H1 (cell line): ENCODE results near the gene RBBP9.

ENCODE experiments used
- BRCA1 ChIP-seq: IDR thresholded peaks from 2 replicates; pipeline ENCODE4 v1.6.1; 2012; ENCODE audit warnings: low read depth, low read length, improper control_type of control experiment
- EP300 ChIP-seq, 2 experiments: IDR thresholded peaks; 1 replicate in 1 of 2; 2 replicates in 1 of 2; pipeline ENCODE4 v1.6.1; 2011 to 2012; ENCODE audit warnings: low read depth in 2 of 2, low read length in 2 of 2, mild to moderate bottlenecking in 2 of 2, borderline replicate concordance in 1 of 2, inconsistent platforms in 1 of 2, moderate library complexity in 1 of 2
- EZH2 ChIP-seq: fragments of 200-600 bp; sonication (generic); IDR thresholded peaks from 2 replicates; pipeline ENCODE4 v1.7.1; 2012; ENCODE audit warnings: low read depth, mild to moderate bottlenecking, moderate library complexity, low read length, inconsistent platforms; ENCODE audit not compliant: severe bottlenecking
- HDAC2 ChIP-seq, 2 experiments: fragments of 300-600 bp in 1 of 2; sonication (generic) in 1 of 2; IDR thresholded peaks; 2 replicates each; pipeline ENCODE4 v1.6.1; 2011 to 2012; ENCODE audit warnings: low read depth in 2 of 2, low read length in 2 of 2, mild to moderate bottlenecking in 2 of 2, moderate library complexity in 2 of 2, borderline replicate concordance in 1 of 2, inconsistent platforms in 1 of 2
- HDAC6 ChIP-seq: IDR thresholded peaks from one replicate; pipeline ENCODE4 v1.7.1; 2012; ENCODE audit warnings: low read depth, mild to moderate bottlenecking, inconsistent platforms, low read length, moderate library complexity
- POLR2A ChIP-seq, 2 experiments: IDR thresholded peaks; 1 replicate in 1 of 2; 2 replicates in 1 of 2; pipeline ENCODE4 v1.6.1; 2011; ENCODE audit warnings: low read depth in 2 of 2, low read length in 2 of 2, mild to moderate bottlenecking in 2 of 2; ENCODE audit errors: control extremely low read depth in 1 of 2
- RBBP5 ChIP-seq: IDR thresholded peaks from 2 replicates; pipeline ENCODE4 v1.7.1; 2012; ENCODE audit warnings: low read depth, mild to moderate bottlenecking, inconsistent platforms, low read length, moderate library complexity, borderline replicate concordance
- SIRT6 ChIP-seq: IDR thresholded peaks from one replicate; pipeline ENCODE4 v1.7.1; 2012; ENCODE audit warnings: low read length, inconsistent platforms
- SP1 ChIP-seq: IDR thresholded peaks from 2 replicates; pipeline ENCODE4 v1.6.1; 2011; ENCODE audit warnings: low read depth, low read length
- SP4 ChIP-seq: IDR thresholded peaks from 2 replicates; pipeline ENCODE4 v1.6.1; 2012; ENCODE audit warnings: low read length, inconsistent platforms
- TF ChIP-seq, protein P1 (sequence below), 3 experiments: IDR thresholded peaks; 1 replicate in 2 of 3; 2 replicates in 1 of 3; pipeline versions ENCODE4 v1.5.1 to v1.6.1; 2011; ENCODE audit warnings: low read length in 3 of 3, mild to moderate bottlenecking in 3 of 3, inconsistent platforms in 2 of 3, low read depth in 1 of 3, moderate library complexity in 1 of 3; ENCODE audit not compliant: insufficient read depth in 1 of 3; ENCODE audit errors: control extremely low read depth in 1 of 3

DNA sequence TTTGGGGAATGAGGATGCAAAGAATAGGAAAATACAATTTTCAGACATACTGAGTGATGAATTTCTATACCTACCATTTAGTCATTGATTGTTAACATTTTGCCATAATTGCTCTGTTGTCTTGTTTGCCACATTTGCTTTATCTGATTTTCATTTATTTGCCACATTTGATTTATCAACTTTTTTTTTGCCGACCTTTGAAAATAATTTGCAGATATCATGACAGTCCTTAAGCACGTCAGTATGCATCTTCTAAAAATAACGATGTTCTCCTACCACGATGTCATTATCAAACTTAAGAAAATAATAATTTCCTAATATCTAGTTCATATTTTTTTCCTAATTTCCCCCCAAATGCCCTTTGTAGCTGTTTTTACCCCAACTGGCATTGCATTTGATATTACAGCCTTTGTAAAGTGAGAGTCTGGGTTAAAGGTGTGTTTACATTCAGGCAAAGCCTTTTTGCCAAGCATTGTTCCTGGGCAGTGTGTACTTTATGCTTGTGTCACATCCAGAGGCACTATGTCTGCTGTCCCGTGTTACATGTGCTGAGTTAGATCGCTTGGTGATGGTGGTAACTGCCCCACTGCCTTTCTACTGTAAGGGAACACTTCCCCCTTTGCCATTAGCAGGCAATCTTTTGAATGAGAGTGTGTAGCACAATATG is 37.1 kb upstream of the RBBP9 start:
- TF ChIP-seq, protein P1, sequence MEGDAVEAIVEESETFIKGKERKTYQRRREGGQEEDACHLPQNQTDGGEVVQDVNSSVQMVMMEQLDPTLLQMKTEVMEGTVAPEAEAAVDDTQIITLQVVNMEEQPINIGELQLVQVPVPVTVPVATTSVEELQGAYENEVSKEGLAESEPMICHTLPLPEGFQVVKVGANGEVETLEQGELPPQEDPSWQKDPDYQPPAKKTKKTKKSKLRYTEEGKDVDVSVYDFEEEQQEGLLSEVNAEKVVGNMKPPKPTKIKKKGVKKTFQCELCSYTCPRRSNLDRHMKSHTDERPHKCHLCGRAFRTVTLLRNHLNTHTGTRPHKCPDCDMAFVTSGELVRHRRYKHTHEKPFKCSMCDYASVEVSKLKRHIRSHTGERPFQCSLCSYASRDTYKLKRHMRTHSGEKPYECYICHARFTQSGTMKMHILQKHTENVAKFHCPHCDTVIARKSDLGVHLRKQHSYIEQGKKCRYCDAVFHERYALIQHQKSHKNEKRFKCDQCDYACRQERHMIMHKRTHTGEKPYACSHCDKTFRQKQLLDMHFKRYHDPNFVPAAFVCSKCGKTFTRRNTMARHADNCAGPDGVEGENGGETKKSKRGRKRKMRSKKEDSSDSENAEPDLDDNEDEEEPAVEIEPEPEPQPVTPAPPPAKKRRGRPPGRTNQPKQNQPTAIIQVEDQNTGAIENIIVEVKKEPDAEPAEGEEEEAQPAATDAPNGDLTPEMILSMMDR (IDR thresholded peaks at IDR 0.05; ENCODE audit: control extremely low read depth in 1 of 3, insufficient read depth in 1 of 3, low read depth in 1 of 3, low read length in 3 of 3) = no peak
- TF ChIP-seq POLR2A (IDR thresholded peaks at IDR 0.05; ENCODE audit: control extremely low read depth in 1 of 2, low read depth in 2 of 2, low read length in 2 of 2) (no peak), EZH2 (no peak), HDAC6 (no peak), BRCA1 (no peak), RBBP5 (no peak), SIRT6 (no peak), EP300 (IDR thresholded peaks at IDR 0.05; ENCODE audit: borderline replicate concordance in 1 of 2, low read depth in 2 of 2, low read length in 2 of 2) (no peak), SP1 (no peak), SP4 (no peak), HDAC2 (IDR thresholded peaks at IDR 0.05; ENCODE audit: borderline replicate concordance in 1 of 2, low read depth in 2 of 2, low read length in 2 of 2) (no peak)
